HG02943 (cell line): ENCODE results near the gene ATG9A.
"Not testable (repeated sequence)": the region's sequence is repeated elsewhere in the genome, so short reads cannot be mapped to it uniquely, and the experiment has no call there.

Source experiments
- ATAC-seq: cut with Tn5 transposase; IDR thresholded peaks from one replicate; pipeline ENCODE4 v1.9.1; 2021; ENCODE audit warnings: mild to moderate bottlenecking, low read depth, moderate library complexity; ENCODE audit not compliant: unreplicated experiment

ATG9A gene

GRCh38 chr2:219229305-219230058 is at the start of gene ATG9A, which contains the start of gene ANKZF1:
Gene ATG9A, minus strand, starts transcription at chr2:219229636. Its CDS starts 1,612 bp downstream, at chr2:219228024.
Gene ANKZF1, plus strand, starts transcription at chr2:219229806. Its CDS starts 452 bp downstream, at chr2:219230258.
- peak; percentile 97 for ATAC-seq

DNA sequence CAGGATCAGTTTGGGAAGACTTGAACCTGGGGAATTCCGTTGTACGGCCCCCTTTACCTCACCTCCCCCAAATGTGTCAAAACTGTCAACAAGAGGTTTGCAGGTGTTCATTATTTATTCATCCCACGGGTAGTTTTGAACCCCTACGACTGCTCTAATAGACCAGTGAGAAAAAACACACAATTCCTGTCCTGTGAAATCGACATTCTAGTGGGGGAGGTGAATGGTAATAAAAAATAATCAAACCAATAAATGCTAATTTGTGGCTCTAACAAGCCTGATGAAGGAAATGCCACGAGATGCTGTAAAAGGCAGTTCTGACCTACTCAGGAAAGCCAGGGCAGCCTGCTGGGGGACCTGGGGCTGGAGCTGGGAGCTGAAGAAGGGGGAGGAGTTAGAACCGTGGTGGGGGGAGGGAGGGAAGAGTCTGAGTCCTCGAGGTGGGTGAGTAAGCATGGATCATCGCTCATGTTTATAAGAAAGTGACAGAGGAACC is 49.3 kb upstream of the ATG9A start:
- no peak for ATAC-seq

GRCh38 chr2:219277703-219278654 is 48.5 kb upstream of the ATG9A start:
- ATAC-seq, result no peak

DNA sequence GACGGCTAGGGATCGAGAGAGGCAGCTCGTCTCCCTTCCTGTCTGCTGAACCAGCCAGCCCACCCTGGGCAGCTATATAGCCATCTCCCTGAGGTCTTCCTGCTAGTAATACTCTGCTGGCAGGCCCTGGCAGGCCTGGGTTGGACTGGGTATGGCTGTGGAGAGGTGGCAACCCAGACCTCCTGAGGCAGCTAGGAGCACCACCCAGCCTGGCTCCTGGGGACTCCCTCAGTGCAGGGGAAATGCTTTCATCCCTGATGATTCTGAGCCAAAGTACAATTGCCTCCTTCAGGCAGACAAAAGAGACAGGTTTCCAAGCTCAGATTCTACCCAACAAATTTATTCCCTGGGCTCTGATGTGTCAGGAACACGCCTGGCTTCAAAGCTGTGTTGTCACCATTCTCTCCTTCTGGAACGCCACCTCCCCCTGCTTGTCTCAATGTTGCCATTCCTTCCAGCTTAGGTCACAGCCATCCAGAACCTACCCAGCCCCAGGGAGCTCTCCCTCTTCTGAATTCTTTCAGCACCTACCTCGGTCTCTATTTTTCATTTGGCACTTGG is 45.0 kb upstream of the ATG9A start:
- ATAC-seq, result no peak

DNA sequence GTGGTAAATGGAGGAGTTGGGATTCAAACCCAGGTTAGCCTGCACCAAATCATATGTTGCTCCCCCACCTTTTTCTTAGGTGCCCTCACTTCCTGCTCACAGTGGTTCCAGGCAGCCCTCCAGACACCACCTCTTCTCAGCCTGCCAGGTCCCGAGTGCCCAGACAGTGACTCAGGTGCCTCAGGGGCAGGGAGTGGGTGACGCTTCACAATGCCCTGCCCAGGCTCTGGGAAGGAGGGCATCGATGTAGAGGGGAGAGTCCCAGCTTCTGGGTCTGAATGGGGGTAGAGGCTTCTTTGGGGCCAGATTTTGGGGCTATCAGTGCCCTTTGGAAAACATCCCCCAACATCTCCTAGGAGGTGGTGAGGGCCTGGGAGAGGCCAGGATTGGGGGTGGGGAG is 44.5 kb upstream of the ATG9A start:
- ATAC-seq, result no peak

- ATAC-seq, result no peak
These were observed 43.6 kb upstream of the ATG9A start for GRCh38 chr2:219272995-219273394.

DNA sequence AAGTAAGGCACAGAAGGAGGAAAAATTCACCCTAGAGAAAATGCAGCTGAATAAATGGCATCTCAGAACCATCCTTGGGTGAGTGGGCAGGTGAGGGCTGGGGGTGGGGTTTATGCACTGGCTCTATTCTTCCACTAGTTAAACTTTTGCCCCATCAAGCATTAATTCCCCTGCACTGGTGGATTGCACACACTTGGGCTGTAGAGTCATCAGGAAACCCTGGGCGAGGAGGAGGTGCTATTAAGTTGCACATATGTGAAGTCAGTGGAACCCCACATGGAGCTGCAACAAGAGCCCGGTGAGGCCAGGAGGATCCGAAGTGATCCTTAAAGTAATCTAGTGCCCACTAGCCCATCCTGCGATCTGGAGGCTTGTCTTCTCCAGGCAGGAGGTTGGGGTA is 42.9 kb upstream of the ATG9A start:
- ATAC-seq, result no peak

- ATAC-seq, result no peak
These were observed 41.6 kb upstream of the ATG9A start for GRCh38 chr2:219271021-219271420.

GRCh38 chr2:219270055-219270372 is 40.6 kb upstream of the ATG9A start:
- no peak for ATAC-seq

DNA sequence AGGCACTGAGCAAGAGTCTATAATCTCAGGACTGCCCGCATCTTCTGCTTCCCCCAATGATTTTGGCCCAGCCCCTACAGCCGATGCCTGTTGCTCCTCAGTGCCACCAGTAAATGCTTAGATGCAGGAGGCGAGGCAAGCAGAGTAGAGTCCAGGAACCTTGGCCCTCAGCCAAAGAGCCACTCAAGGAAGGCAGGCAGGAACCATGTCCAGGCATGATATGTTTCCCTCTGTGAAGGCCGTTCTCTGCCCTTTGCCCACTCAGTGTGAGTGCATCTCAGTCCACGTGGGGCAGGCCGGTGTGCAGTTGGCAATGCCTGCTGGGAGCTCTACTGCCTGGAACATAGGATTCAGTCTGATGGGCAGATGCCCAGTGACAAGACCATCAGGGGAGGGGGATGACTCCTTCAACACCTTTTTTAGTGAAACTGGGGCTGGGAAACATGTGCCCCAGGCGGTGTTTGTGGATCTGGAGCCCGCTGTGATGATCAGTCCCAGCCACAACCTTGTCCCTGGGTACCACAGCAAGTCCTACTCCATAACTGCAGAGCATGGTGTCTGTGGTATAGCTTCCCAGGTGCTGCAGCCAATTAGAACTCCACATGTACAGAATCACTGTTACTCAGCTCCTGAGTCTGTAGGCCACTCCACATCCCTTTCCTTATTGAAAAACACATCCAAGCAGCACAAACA is 40.1 kb upstream of the ATG9A start:
- ATAC-seq, result no peak

- ATAC-seq, result no peak
These were observed 38.9 kb upstream of the ATG9A start for GRCh38 chr2:219268294-219268693.

GRCh38 chr2:219266886-219267285 is 37.5 kb upstream of the ATG9A start:
- ATAC-seq, result no peak

GRCh38 chr2:219266232-219266631 is 36.8 kb upstream of the ATG9A start:
- no peak for ATAC-seq

- ATAC-seq, result no peak
These were observed 31.8 kb upstream of the ATG9A start for GRCh38 chr2:219261024-219261855.

DNA sequence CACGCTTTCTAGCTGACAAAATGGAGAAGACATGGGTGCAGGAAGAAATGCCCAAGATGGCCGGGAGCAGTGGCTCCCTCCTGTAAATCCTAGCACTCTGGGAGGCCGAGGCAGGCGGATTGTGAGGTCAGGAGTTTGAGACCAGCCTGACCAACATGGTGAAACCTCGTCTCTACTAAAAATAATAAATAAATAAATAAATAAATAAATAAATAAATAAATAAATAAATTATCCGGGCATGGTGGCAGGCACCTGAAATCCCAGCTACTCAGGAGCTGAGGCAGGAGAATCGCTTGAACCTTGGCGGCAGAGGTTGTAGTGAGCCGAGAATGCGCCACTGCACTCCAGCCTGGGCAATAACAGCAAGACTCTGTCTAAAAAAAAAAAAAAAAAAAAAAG is 29.5 kb upstream of the ATG9A start:
- ATAC-seq, result not testable (repeated sequence)

- peak; percentile 23 for ATAC-seq
These were observed 25.3 kb upstream of the ATG9A start for GRCh38 chr2:219254590-219255201.

GRCh38 chr2:219253753-219254589 is 24.5 kb upstream of the ATG9A start, which contains the start of gene TUBA4A:
Gene TUBA4A, minus strand, starts transcription at chr2:219253918. Its CDS starts 60 bp downstream, at chr2:219253858.
- peak; percentile 42 for ATAC-seq
